Measurements from ENCODE around the gene RNF183. TPM values are rescaled to one million over a fixed set of nuclear protein-coding genes. Genes with fewer than 3 reads are reported as not detected.
A peak's percentile ranks its signal among the peaks of the same experiment; 100 is the strongest.

Gene RNF183, protein sequence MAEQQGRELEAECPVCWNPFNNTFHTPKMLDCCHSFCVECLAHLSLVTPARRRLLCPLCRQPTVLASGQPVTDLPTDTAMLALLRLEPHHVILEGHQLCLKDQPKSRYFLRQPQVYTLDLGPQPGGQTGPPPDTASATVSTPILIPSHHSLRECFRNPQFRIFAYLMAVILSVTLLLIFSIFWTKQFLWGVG
- total RNA-seq = 1 to 10 TPM in 1 of 3 donors, under 1 TPM in 1, not detected in 1; 0.98 to 3.5 TPM

DNA sequence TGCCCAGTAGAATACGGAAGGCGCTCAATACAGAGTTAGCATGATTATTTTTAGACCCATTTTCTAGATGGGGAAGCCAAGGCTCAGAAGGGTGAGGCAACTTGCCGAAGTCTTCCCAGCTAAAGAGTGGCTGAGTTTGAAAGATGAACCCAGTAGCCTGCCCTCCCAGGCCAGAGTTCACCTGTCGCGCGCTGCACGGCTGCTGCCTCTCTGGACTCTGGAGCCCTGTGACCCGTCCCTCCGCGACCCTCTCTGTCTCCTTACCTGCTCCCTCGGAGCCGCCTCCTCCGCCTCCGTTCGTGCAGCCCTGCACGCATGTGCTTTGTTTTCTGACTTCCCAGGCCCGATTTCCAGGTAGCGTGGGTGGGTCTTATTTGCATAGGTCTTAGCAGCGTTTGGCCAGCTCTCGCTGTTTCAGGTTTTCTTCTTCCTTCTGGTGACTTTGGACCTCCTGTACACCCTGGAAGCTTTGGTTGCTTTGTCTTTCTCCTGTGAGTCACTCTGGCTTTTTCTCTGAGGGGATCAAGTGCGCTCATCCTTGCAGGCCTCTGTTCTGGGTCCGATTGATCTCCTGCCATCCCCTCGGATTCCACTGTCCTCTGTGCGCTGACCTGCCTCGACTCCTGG is at the start of gene RNF183:
Gene RNF183, minus strand, starts transcription at position 585 of the 627 bp plus-strand sequence. CDS start 5,192 bp downstream, outside the sequence.
- DNase-seq (ENCODE audit: low spot score in 2 of 2) = peak in 1 of 2 donors; percentile 33
- no peaks in the 10 kb centered on the region for H3K4me1 ChIP-seq
- intact Hi-C loops (cut with DNase I; ENCODE audit: low total_unique reads) = no loop called here
- no peaks in the 10 kb centered on the region for H3K36me3 ChIP-seq
- TF ChIP-seq POLR2A (IDR thresholded peaks at IDR 0.05) = no peak
- TF ChIP-seq, protein P1, sequence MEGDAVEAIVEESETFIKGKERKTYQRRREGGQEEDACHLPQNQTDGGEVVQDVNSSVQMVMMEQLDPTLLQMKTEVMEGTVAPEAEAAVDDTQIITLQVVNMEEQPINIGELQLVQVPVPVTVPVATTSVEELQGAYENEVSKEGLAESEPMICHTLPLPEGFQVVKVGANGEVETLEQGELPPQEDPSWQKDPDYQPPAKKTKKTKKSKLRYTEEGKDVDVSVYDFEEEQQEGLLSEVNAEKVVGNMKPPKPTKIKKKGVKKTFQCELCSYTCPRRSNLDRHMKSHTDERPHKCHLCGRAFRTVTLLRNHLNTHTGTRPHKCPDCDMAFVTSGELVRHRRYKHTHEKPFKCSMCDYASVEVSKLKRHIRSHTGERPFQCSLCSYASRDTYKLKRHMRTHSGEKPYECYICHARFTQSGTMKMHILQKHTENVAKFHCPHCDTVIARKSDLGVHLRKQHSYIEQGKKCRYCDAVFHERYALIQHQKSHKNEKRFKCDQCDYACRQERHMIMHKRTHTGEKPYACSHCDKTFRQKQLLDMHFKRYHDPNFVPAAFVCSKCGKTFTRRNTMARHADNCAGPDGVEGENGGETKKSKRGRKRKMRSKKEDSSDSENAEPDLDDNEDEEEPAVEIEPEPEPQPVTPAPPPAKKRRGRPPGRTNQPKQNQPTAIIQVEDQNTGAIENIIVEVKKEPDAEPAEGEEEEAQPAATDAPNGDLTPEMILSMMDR (IDR thresholded peaks at IDR 0.05) = no peak
- TF ChIP-seq POLR2AphosphoS5 (IDR thresholded peaks at IDR 0.05) = no peak
- no peaks in the 10 kb centered on the region for H3K9me3 ChIP-seq
- H3K27ac ChIP-seq = peak within 1 kb of the TSS; percentile 36 to 42
- peak within 1 kb of the TSS in 2 of 3 donors; percentile 34 to 38 for H3K4me3 ChIP-seq
- H3K27me3 ChIP-seq = no peaks in the 10 kb centered on the region

DNA sequence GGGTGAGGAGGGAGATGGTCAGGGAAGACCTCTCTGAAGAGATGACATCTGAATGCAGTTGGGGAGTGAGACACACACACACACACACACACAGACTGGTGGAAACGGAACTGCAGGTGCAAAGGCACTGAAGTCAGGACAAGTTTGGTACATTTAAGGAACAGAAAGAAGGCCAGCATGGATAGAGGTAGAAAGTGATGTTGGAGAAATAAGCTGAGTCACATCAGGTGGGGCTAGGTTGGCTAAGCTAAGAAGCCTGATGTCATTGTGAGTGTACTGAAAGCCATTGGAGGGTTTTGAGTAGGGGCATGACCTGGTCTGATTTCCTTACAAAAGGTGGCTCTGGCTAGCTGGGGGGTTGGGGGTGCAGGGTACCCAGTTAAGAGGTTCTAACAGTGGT is 49.2 kb upstream of the RNF183 start:
- H3K9me3 ChIP-seq = no peaks in the 10 kb centered on the region
- no peaks in the 10 kb centered on the region for H3K4me1 ChIP-seq
- no peaks in the 10 kb centered on the region for H3K27me3 ChIP-seq
- no peak for DNase-seq (ENCODE audit: low spot score in 2 of 2)
- intact Hi-C loops (cut with DNase I; ENCODE audit: low total_unique reads) = no loop called here
- H3K27ac ChIP-seq = no peak overlapping the region
- H3K4me3 ChIP-seq = no peak overlapping the region
- no peaks in the 10 kb centered on the region for H3K36me3 ChIP-seq
- TF ChIP-seq POLR2AphosphoS5 (IDR thresholded peaks at IDR 0.05) (no peak), POLR2A (IDR thresholded peaks at IDR 0.05) (no peak)
- TF ChIP-seq, protein P1 (IDR thresholded peaks at IDR 0.05) = no peak

DNA sequence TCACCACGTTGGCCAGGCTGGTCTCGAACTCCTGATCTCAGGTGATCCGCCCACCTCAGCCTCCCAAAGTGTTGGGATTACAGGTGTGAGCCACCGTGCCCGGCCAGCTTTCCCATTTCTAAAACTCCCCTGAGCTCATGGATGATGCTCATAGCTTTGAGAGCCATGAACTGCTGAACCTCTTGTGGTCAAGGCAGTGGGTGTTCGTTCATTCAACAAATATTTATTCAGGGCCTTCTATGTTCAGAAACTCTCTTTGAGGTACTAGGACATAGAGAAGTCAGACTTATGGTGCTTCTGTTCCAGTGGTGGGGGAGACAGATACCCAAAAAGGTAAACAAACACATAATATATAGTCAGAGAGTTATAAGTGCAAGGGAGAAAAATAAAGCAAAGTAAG is 48.8 kb upstream of the RNF183 start:
- H3K27ac ChIP-seq = no peak overlapping the region
- no peaks in the 10 kb centered on the region for H3K4me1 ChIP-seq
- intact Hi-C loops (cut with DNase I; ENCODE audit: low total_unique reads) = no loop called here
- no peaks in the 10 kb centered on the region for H3K9me3 ChIP-seq
- H3K36me3 ChIP-seq = no peaks in the 10 kb centered on the region
- TF ChIP-seq, protein P1 (IDR thresholded peaks at IDR 0.05) = no peak
- TF ChIP-seq POLR2AphosphoS5 (IDR thresholded peaks at IDR 0.05) (no peak), POLR2A (IDR thresholded peaks at IDR 0.05) (no peak)
- no peak for DNase-seq (ENCODE audit: low spot score in 2 of 2)
- no peaks in the 10 kb centered on the region for H3K27me3 ChIP-seq
- no peak overlapping the region for H3K4me3 ChIP-seq

DNA sequence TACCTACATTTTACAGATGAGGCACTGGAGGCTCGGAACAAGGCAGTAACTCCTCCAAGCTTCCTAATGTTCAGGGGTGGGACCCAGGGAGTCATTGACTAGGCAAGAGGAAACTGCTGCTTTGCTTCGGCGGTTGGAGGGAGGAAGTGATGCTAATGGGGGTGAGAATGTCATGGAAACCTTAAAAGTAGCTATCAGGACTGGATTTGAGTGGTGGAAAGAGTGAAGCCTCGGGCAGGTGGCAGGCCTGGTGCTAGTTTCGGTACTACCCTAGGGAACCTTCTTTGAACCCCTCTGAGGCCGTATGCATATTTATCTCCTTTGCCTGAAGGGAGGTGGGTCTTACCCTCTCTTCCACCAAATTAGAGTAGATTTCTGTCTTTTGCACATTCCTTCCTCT is 47.8 kb upstream of the RNF183 start:
- H3K9me3 ChIP-seq = no peaks in the 10 kb centered on the region
- no peaks in the 10 kb centered on the region for H3K27me3 ChIP-seq
- peak overlapping the region; percentile 32 to 81 for H3K27ac ChIP-seq
- H3K4me3 ChIP-seq = no peak overlapping the region
- intact Hi-C loops (cut with DNase I; ENCODE audit: low total_unique reads) = no loop called here
- no peak for TF ChIP-seq POLR2A (IDR thresholded peaks at IDR 0.05)
- TF ChIP-seq POLR2AphosphoS5 (IDR thresholded peaks at IDR 0.05) = no peak
- TF ChIP-seq, protein P1 (IDR thresholded peaks at IDR 0.05) = no peak
- H3K4me1 ChIP-seq = no peaks in the 10 kb centered on the region
- H3K36me3 ChIP-seq = no peaks in the 10 kb centered on the region
- no peak for DNase-seq (ENCODE audit: low spot score in 2 of 2)

DNA sequence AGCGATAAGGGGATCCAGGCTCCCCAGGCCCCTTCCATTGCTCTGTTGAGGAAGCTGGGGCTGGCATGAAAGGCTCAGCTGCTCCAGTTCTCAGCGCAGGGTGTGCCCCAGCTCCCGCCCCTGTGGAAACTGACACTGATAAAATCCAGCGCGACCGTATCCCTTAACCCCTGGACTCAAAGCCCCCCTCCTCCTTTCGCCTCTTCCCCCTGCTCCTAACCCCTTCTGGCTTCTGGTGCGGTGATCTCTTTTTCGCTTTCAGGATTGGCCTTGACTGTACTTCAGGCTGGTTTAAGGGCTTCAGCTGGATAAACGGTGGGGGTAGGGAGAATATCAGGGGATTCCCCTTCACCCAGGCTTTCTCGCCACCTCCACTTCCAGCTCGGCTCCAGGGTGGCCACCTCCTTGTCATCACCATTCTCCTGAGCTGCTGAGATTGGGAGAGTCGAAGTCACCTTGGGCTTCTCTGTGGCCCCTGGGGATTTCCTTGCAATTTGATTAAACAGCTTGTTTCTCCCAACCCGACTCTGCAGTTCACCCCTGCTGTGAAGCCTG is 47.0 kb upstream of the RNF183 start:
- Histone ChIP-seq H3K4me3 (peak overlapping the region in 2 of 3 donors; percentile 65 to 75), H3K27me3 (no peaks in the 10 kb centered on the region), H3K4me1 (no peaks in the 10 kb centered on the region), H3K9me3 (no peaks in the 10 kb centered on the region), H3K36me3 (no peaks in the 10 kb centered on the region), H3K27ac (peak overlapping the region; percentile 75 to 81)
- intact Hi-C loops (cut with DNase I; ENCODE audit: low total_unique reads) = no loop called here
- no peak for DNase-seq (ENCODE audit: low spot score in 2 of 2)
- TF ChIP-seq POLR2AphosphoS5 (IDR thresholded peaks at IDR 0.05) = no peak
- no peak for TF ChIP-seq POLR2A (IDR thresholded peaks at IDR 0.05)
- TF ChIP-seq, protein P1 (IDR thresholded peaks at IDR 0.05) = no peak

Data from breast epithelium (tissue), 4 donors.